ENCODE data around the gene SLMAP.
"Not testable (repeated sequence)": the region's sequence is repeated elsewhere in the genome, so short reads cannot be mapped to it uniquely, and the experiment has no call there.

Gene SLMAP

DNA sequence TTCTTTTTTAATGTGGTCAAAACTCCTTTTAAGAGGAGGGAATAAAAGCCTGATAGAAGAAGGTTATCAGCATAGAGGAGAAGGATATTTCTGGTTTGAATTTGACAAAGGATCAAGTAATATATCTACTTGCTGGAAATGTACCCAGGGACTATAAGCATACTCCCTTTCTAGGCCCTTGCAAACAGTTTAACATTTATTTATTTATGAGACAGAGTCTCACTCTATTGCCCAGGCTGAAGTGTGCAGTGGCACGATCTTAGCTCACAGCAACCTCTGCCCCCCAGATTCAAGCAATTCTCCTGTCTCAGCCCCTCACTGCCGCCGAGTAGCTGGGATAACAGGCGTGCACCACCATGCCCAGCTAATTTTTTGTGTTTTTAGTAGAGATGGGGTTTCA lies 71.6 kb downstream of the SLMAP start:
- DNase-seq (ENCODE audit: low read depth in 3 of 3): no peak

- DNase-seq (ENCODE audit: low read depth in 3 of 3): no peak
Measured at GRCh38 chr3:57832486-57832885, 76.4 kb downstream of the SLMAP start.

DNA sequence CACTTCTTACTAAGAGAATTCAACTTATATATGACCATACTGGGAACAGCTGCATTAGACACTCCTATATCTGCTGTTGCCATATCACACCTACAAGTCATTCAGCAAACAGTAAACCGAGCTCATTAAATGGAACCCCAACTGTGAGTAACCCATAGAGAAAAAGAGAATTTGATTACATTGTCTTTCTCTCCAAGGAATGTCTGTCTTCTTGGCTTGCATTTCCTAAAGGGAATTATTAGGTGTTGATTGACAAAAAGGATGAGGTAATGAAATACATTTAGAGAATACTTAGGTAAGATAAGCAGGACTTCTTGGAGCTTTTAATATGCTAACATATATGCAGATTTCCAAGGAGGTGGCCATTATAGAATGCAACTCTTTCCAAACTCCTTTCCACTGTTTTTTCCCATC lies 76.8 kb downstream of the SLMAP start:
- DNase-seq (ENCODE audit: low read depth in 3 of 3): no peak

DNA sequence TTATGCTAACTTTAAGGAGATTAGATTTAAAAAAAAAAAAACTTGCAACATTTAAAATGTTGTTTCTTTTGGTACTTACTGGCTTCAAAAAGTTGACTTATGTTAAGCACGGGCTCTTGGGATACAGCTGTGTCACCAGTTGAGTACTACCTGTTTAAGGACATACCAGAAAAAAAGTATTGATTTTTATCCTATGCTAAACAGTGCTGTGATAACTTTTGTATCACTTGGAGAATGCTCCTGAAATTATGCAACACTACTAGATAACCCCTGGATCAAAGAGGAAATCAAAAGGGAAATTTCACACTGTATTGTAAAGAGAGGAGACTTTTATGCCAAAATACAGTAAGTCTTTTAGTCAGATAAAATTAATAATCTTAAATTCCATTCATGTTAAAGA lies 77.7 kb downstream of the SLMAP start:
- DNase-seq (ENCODE audit: low read depth in 3 of 3): no peak

DNA sequence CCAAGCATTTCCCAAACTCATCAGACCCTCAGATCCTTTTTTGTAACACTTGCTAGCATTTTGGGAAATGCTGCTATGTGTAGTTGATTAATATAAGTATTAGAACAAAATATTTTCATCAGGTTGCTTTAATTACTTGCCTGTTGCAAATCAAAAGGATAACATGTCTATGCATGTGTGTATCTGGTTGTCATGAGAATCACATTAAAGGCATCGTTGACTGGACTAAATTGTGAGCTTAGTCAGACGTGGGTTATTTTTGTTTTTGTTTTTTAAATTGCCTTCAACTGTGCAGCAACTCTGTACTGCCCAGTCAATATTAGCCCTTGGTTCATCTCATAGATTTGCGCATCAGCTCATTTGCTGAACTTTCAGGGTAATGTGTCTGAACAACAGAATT lies 81.6 kb downstream of the SLMAP start:
- DNase-seq (ENCODE audit: low read depth in 3 of 3): no peak

GRCh38 chr3:57838627-57839026 lies 82.5 kb downstream of the SLMAP start:
- DNase-seq (ENCODE audit: low read depth in 3 of 3): no peak

GRCh38 chr3:57840473-57840872 lies 84.4 kb downstream of the SLMAP start:
- no peak for DNase-seq (ENCODE audit: low read depth in 3 of 3)

GRCh38 chr3:57841818-57842217 lies 85.7 kb downstream of the SLMAP start:
- no peak for DNase-seq (ENCODE audit: low read depth in 3 of 3)

GRCh38 chr3:57848177-57848738 lies 92.1 kb downstream of the SLMAP start:
- DNase-seq (ENCODE audit: low read depth in 3 of 3): no peak

DNA sequence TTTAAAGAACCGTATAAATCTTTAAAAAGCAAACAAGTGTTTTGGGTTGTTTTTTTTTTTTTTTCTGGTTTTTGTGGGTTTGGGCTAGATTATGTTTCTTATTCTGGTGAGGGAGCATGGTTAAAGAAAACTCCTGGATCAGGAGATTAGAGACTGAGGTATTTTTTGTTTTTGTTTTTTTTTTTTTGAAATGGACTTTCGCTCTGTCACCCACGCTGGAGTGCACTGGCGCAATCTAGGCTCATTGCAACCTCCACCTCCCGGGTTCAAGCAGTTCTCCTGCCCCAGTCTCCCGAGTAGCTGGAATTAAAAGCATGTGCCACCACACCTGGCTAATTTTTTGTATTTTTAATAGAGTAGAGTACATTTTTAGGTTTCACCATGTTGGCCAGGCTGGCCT lies 95.2 kb downstream of the SLMAP start:
- no peak for DNase-seq (ENCODE audit: low read depth in 3 of 3)

GRCh38 chr3:57852896-57853295 lies 96.8 kb downstream of the SLMAP start:
- DNase-seq (ENCODE audit: low read depth in 3 of 3): no peak

DNA sequence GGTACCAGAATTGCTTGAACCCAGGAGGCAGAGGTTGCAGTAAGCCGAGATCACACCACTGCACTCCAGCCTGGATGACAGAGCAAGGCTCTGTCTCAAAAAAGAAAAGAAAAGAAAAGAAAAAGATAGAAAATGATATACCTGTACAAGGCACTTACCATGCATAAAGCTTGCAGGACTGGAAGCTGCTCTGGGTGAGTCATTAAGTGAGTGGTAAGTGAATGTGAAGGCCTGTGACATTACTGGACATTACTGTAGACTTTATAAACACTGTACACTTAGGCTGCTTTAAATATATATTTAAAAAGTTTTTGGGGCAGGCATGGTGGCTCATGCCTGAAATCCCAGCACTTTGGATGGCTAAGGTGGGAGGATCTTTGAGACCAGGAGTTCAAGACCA lies 99.2 kb downstream of the SLMAP start:
- DNase-seq (ENCODE audit: low read depth in 3 of 3): no peak

DNA sequence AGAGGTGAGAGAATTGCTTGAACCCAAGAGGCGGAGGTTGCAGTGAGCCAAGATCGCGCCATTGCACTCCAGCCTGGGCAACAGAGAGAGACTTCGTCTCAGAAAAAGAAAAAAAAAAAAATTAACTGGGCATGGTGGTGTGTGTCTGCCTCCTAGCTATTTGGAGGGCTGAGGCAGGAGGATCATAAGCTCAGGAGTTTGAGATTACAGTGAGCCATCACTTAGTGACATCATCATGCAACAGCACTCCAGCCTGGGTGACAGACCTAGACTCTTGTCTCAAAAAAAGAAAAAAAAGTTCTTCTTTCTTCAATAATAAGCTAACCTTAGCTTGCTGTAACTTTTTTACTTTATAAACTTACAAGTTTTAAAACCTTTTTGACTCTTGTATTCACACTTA lies 99.8 kb downstream of the SLMAP start:
- DNase-seq (ENCODE audit: low read depth in 3 of 3): no peak

GRCh38 chr3:57856675-57857074 lies 100.6 kb downstream of the SLMAP start:
- no peak for DNase-seq (ENCODE audit: low read depth in 3 of 3)

DNA sequence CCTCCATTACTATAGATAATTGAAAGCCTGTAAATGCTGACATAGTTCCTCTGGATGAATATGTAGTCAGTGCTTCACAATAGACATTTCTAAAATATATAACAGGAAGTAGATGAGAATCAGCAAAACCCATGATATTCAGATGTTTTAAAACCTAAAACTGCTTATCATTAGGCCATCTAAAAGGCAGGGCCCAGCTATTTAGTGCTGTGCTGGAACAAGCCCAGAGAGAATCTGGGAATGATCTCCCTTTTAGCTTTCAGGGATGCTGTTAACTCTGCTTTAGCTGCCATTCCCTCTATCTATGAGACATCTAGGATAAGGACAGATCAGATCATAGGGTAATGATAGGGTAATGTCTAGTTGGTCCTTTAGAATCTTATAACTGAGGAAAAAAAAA lies 106.8 kb downstream of the SLMAP start:
- no peak for DNase-seq (ENCODE audit: low read depth in 3 of 3)

DNA sequence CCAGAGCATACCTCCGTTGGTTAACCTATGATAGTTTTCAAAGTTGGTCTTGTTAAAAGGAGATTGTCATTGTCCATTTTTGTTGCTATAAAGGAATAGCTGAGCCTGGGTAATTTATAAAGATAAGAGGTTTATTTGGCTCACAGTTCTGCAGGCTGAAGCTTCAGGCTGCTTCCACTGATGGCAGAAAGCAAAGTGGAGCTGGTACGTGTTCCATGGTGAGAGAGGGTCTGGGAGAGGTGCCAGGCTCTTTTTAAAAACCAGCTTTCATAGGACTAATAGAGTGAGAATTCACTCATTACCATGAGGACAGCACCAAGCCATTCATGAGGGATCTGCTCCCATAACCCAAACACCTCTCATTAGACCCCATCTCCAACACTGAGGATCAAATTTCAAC lies 107.3 kb downstream of the SLMAP start:
- DNase-seq (ENCODE audit: low read depth in 3 of 3): no peak

DNA sequence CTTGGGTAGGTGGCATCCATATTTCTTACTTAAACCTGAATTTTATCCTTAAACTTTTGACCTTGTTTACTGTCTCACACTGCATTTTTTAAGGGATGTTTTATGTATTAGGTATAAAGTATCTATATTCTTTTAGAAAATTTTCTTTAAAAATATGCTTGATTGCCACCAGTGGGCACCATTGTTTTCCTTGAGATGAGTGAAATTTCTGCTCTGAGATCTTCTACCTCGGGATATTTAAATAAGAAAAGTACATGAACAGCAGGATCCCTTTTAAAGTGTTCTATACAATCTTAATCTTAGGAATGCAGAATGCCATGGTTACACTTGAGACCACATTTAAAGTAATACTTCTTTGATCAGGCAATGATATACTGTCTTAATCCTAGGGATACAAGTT lies 108.7 kb downstream of the SLMAP start:
- DNase-seq (ENCODE audit: low read depth in 3 of 3): no peak

GRCh38 chr3:57869110-57869509 lies 113.0 kb downstream of the SLMAP start:
- not testable (repeated sequence) for DNase-seq (ENCODE audit: low read depth in 3 of 3)

- no peak for DNase-seq (ENCODE audit: low read depth in 3 of 3)
Measured at GRCh38 chr3:57872606-57873005, 116.5 kb downstream of the SLMAP start.

- DNase-seq (ENCODE audit: low read depth in 3 of 3): no peak
Measured at GRCh38 chr3:57876632-57877031, 120.5 kb downstream of the SLMAP start.

- DNase-seq (ENCODE audit: low read depth in 3 of 3): no peak
Measured at GRCh38 chr3:57877116-57877515, 121.0 kb downstream of the SLMAP start.

- DNase-seq (ENCODE audit: low read depth in 3 of 3): not testable (repeated sequence)
Measured at GRCh38 chr3:57884436-57884835, 128.3 kb downstream of the SLMAP start.

- DNase-seq (ENCODE audit: low read depth in 3 of 3): no peak
Measured at GRCh38 chr3:57889807-57890206, 133.7 kb downstream of the SLMAP start.

DNA sequence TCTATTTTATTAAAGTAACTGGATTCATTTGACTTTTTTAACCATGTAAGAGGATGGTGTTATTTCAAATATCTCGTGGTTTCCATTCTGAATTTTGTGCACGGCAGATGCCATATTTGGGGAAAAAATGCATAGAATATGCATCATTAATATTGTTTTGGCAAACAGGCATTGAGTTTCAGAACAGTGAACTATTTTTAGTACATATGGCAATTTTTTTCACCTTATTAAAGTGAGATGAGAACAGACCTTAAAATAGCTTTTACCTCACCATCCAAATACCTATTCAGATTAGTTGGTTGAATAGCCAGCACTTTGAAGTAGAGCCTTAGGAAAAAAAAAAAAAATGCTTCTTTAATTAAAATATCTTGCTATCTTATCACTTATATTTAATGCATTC lies 134.8 kb downstream of the SLMAP start:
- no peak for DNase-seq (ENCODE audit: low read depth in 3 of 3)

DNA sequence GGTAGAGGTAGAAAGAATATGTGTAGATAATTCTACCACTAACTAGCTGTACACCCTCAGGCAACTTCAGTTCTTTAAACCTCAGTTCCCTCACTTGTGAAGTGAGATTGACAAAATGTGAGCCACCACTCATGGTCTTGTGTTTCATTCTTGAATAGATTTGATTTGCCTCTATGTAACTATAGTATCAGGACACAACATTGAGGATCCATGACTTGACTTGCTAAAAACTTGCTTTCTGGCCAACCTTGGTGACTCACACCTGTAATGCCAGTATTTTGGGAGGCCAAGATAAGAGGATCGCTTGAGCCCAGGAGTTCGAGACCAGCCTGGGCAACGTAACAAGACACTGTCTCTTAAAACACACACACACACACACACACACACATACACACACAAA lies 136.3 kb downstream of the SLMAP start:
- DNase-seq (ENCODE audit: low read depth in 3 of 3): no peak
